Ishikawa (cell line): ENCODE results near the gene SLC6A16.

Experiments
- CEBPB ChIP-seq: IDR thresholded peaks from 2 replicates; pipeline ENCODE4 v1.6.1; 2012
- CREB1 ChIP-seq: IDR thresholded peaks from 2 replicates; pipeline ENCODE4 v1.6.1; 2012; ENCODE audit warnings: low read depth
- EGR1 ChIP-seq: IDR thresholded peaks from 2 replicates; pipeline ENCODE4 v1.6.1; 2012
- EP300 ChIP-seq: IDR thresholded peaks from 2 replicates; pipeline ENCODE4 v1.6.1; 2012; ENCODE audit warnings: borderline replicate concordance
- FOXM1 ChIP-seq: IDR thresholded peaks from 2 replicates; pipeline ENCODE4 v1.6.1; 2012; ENCODE audit warnings: low read depth, borderline replicate concordance
- MAX ChIP-seq: IDR thresholded peaks from 2 replicates; pipeline ENCODE4 v1.6.1; 2012
- NFIC ChIP-seq: IDR thresholded peaks from 2 replicates; pipeline ENCODE4 v1.6.1; 2012
- RAD21 ChIP-seq: IDR thresholded peaks from 2 replicates; pipeline ENCODE4 v1.6.1; 2012; ENCODE audit warnings: low read depth
- REST ChIP-seq: IDR thresholded peaks from 2 replicates; pipeline ENCODE4 v1.6.1; 2012; ENCODE audit warnings: low read depth, mild to moderate bottlenecking
- TAF1 ChIP-seq: IDR thresholded peaks from 2 replicates; pipeline ENCODE4 v1.6.1; 2012; ENCODE audit warnings: low read depth, mild to moderate bottlenecking
- TCF12 ChIP-seq: IDR thresholded peaks from 2 replicates; pipeline ENCODE4 v1.6.1; 2012; ENCODE audit warnings: low read depth
- USF1 ChIP-seq: IDR thresholded peaks from 2 replicates; pipeline ENCODE4 v1.6.1; 2012
- YY1 ChIP-seq: IDR thresholded peaks from 2 replicates; pipeline ENCODE4 v1.6.1; 2012; ENCODE audit warnings: low read depth
- ZBTB7A ChIP-seq: IDR thresholded peaks from 2 replicates; pipeline ENCODE4 v1.6.1; 2012; ENCODE audit warnings: low read depth

- TF ChIP-seq MAX (no peak), REST (no peak), TCF12 (no peak), EP300 (no peak), TAF1 (no peak), CREB1 (no peak), EGR1 (no peak), ZBTB7A (no peak), RAD21 (no peak), YY1 (peak; percentile 77), USF1 (peak; percentile 98), FOXM1 (no peak), NFIC (no peak), CEBPB (no peak)
Observed at GRCh38 chr19:49331616-49332055, 6.6 kb upstream of the SLC6A16 start.
